GM18517 (cell line): ENCODE measurements around the gene CPEB3.
"Not testable (repeated sequence)": the region's sequence is repeated elsewhere in the genome, so short reads cannot be mapped to it uniquely, and the experiment has no call there.

Experiments
- ATAC-seq: cut with Tn5 transposase; IDR thresholded peaks from one replicate; pipeline ENCODE4 v1.9.1; 2021; ENCODE audit warnings: mild to moderate bottlenecking, moderate library complexity; ENCODE audit not compliant: unreplicated experiment

CPEB3 gene

GRCh38 chr10:92290837-92291615 lies at the start of gene CPEB3, which contains the start of gene MARCHF5:
Gene CPEB3, minus strand, starts transcription at chr10:92291078. Its CDS starts 50,728 bp downstream, at chr10:92240350.
Gene MARCHF5, plus strand, starts transcription at chr10:92291167. Its CDS starts 328 bp downstream, at chr10:92291495.
- ATAC-seq, result peak; percentile 98

GRCh38 chr10:92329927-92330326 lies 39.0 kb upstream of the CPEB3 start:
- ATAC-seq, result not testable (repeated sequence)

GRCh38 chr10:92328993-92329392 lies 38.1 kb upstream of the CPEB3 start:
- no peak for ATAC-seq

GRCh38 chr10:92327445-92328433 lies 36.9 kb upstream of the CPEB3 start:
- ATAC-seq, result no peak

GRCh38 chr10:92323079-92323478 lies 32.2 kb upstream of the CPEB3 start:
- ATAC-seq, result no peak

GRCh38 chr10:92316610-92317009 lies 25.7 kb upstream of the CPEB3 start:
- no peak for ATAC-seq

GRCh38 chr10:92313750-92314149 lies 22.9 kb upstream of the CPEB3 start:
- ATAC-seq, result no peak

- no peak for ATAC-seq
These were observed 18.4 kb upstream of the CPEB3 start for GRCh38 chr10:92309272-92309671.

- no peak for ATAC-seq
These were observed 14.5 kb upstream of the CPEB3 start for GRCh38 chr10:92305133-92306072.

GRCh38 chr10:92304061-92304460 lies 13.2 kb upstream of the CPEB3 start:
- ATAC-seq, result no peak

GRCh38 chr10:92303096-92303495 lies 12.2 kb upstream of the CPEB3 start:
- no peak for ATAC-seq

- no peak for ATAC-seq
These were observed 7.6 kb upstream of the CPEB3 start for GRCh38 chr10:92298487-92298886.

- no peak for ATAC-seq
These were observed 1.3 kb upstream of the CPEB3 start for GRCh38 chr10:92291921-92292845.

GRCh38 chr10:92291616-92291865 lies 663 bp upstream of the CPEB3 start:
- no peak for ATAC-seq

- ATAC-seq, result peak; percentile 8
These were observed 622 bp downstream of the CPEB3 start for GRCh38 chr10:92290076-92290836.

GRCh38 chr10:92284112-92284704 lies 6.7 kb downstream of the CPEB3 start:
- no peak for ATAC-seq

GRCh38 chr10:92278996-92279696 lies 11.7 kb downstream of the CPEB3 start:
- no peak for ATAC-seq

GRCh38 chr10:92274071-92274470 lies 16.8 kb downstream of the CPEB3 start:
- no peak for ATAC-seq
